ENCODE results near the gene FAR2.

The FAR2 gene

DNA sequence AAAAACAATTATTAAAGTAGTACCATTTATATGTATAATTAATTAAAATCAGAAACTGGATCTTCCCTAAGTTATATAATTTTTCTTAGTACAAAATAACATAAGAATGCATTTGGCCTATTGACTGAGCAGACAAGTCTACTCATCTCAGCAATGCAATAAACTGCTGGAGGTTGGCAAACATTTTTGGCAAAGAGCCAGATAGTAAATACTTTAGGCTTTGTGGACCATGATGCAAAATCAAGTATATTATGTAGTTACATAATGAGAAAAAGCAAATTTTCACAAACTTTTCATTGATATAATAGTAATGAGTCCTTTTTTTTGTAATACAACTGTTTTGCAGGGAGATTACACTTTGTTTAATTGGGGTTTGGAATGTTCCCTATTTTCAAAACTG, 201.0 kb downstream of the FAR2 start (continued):
- TF ChIP-seq, protein P1, sequence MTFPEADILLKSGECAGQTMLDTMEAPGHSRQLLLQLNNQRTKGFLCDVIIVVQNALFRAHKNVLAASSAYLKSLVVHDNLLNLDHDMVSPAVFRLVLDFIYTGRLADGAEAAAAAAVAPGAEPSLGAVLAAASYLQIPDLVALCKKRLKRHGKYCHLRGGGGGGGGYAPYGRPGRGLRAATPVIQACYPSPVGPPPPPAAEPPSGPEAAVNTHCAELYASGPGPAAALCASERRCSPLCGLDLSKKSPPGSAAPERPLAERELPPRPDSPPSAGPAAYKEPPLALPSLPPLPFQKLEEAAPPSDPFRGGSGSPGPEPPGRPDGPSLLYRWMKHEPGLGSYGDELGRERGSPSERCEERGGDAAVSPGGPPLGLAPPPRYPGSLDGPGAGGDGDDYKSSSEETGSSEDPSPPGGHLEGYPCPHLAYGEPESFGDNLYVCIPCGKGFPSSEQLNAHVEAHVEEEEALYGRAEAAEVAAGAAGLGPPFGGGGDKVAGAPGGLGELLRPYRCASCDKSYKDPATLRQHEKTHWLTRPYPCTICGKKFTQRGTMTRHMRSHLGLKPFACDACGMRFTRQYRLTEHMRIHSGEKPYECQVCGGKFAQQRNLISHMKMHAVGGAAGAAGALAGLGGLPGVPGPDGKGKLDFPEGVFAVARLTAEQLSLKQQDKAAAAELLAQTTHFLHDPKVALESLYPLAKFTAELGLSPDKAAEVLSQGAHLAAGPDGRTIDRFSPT (tag by site-specific recombination; IDR thresholded peaks at IDR 0.05): no peak
- TF ChIP-seq ZNF214 (tag by site-specific recombination; IDR thresholded peaks at IDR 0.05; ENCODE audit: borderline replicate concordance) (peak; percentile 43; the same call in 1 of the 2 replicates), ZNF677 (tag by site-specific recombination; IDR thresholded peaks at IDR 0.05) (no peak), YY2 (tag by site-specific recombination; IDR thresholded peaks at IDR 0.05) (no peak), ZNF830 (tag by site-specific recombination; IDR thresholded peaks at IDR 0.05; ENCODE audit: low read depth) (peak; percentile 73), ZBTB21 (tag by site-specific recombination; IDR thresholded peaks at IDR 0.05) (0 out of 2 replicates have a peak, but pooled peaks have one; percentile 15), ZNF221 (tag by site-specific recombination; IDR thresholded peaks at IDR 0.05; ENCODE audit: borderline replicate concordance) (0 out of 2 replicates have a peak, but pooled peaks have one; percentile 55), ZNF266 (tag by site-specific recombination; IDR thresholded peaks at IDR 0.05; ENCODE audit: low read depth) (no peak), ZNF10 (tag by site-specific recombination; IDR thresholded peaks at IDR 0.05) (no peak), ZNF157 (tag by site-specific recombination; IDR thresholded peaks at IDR 0.05) (no peak), ZNF416 (tag by site-specific recombination; IDR thresholded peaks at IDR 0.05) (no peak), SCRT1 (tag by site-specific recombination; IDR thresholded peaks at IDR 0.05; ENCODE audit: borderline replicate concordance) (no peak), ZSCAN30 (tag by site-specific recombination; IDR thresholded peaks at IDR 0.05) (0 out of 2 replicates have a peak, but pooled peaks have one; percentile 37), ZBTB20 (tag by site-specific recombination; IDR thresholded peaks at IDR 0.05) (no peak), ZNF132 (tag by site-specific recombination; IDR thresholded peaks at IDR 0.05; ENCODE audit: borderline replicate concordance) (0 out of 2 replicates have a peak, but pooled peaks have one; percentile 65), GLIS2 (tag by site-specific recombination; IDR thresholded peaks at IDR 0.05) (no peak), ZNF837 (tag by site-specific recombination; IDR thresholded peaks at IDR 0.05) (no peak), ZNF768 (tag by site-specific recombination; IDR thresholded peaks at IDR 0.05) (no peak)
- TF ChIP-seq, protein P2, sequence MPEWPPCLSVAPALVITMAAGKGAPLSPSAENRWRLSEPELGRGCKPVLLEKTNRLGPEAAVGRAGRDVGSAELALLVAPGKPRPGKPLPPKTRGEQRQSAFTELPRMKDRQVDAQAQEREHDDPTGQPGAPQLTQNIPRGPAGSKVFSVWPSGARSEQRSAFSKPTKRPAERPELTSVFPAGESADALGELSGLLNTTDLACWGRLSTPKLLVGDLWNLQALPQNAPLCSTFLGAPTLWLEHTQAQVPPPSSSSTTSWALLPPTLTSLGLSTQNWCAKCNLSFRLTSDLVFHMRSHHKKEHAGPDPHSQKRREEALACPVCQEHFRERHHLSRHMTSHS (tag by site-specific recombination; IDR thresholded peaks at IDR 0.05): no peak
- TF ChIP-seq, protein P3, sequence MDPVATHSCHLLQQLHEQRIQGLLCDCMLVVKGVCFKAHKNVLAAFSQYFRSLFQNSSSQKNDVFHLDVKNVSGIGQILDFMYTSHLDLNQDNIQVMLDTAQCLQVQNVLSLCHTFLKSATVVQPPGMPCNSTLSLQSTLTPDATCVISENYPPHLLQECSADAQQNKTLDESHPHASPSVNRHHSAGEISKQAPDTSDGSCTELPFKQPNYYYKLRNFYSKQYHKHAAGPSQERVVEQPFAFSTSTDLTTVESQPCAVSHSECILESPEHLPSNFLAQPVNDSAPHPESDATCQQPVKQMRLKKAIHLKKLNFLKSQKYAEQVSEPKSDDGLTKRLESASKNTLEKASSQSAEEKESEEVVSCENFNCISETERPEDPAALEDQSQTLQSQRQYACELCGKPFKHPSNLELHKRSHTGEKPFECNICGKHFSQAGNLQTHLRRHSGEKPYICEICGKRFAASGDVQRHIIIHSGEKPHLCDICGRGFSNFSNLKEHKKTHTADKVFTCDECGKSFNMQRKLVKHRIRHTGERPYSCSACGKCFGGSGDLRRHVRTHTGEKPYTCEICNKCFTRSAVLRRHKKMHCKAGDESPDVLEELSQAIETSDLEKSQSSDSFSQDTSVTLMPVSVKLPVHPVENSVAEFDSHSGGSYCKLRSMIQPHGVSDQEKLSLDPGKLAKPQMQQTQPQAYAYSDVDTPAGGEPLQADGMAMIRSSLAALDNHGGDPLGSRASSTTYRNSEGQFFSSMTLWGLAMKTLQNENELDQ (tag by site-specific recombination; IDR thresholded peaks at IDR 0.05; ENCODE audit: low read depth): no peak
- TF ChIP-seq, protein P4, sequence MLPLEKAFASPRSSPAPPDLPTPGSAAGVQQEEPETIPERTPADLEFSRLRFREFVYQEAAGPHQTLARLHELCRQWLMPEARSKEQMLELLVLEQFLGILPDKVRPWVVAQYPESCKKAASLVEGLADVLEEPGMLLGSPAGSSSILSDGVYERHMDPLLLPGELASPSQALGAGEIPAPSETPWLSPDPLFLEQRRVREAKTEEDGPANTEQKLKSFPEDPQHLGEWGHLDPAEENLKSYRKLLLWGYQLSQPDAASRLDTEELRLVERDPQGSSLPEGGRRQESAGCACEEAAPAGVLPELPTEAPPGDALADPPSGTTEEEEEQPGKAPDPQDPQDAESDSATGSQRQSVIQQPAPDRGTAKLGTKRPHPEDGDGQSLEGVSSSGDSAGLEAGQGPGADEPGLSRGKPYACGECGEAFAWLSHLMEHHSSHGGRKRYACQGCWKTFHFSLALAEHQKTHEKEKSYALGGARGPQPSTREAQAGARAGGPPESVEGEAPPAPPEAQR (tag by site-specific recombination; IDR thresholded peaks at IDR 0.05): no peak
- TF ChIP-seq, protein P5, sequence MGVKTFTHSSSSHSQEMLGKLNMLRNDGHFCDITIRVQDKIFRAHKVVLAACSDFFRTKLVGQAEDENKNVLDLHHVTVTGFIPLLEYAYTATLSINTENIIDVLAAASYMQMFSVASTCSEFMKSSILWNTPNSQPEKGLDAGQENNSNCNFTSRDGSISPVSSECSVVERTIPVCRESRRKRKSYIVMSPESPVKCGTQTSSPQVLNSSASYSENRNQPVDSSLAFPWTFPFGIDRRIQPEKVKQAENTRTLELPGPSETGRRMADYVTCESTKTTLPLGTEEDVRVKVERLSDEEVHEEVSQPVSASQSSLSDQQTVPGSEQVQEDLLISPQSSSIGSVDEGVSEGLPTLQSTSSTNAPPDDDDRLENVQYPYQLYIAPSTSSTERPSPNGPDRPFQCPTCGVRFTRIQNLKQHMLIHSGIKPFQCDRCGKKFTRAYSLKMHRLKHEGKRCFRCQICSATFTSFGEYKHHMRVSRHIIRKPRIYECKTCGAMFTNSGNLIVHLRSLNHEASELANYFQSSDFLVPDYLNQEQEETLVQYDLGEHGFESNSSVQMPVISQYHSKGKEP (tag by site-specific recombination; IDR thresholded peaks at IDR 0.05): peak; percentile 88
- TF ChIP-seq, protein P6, sequence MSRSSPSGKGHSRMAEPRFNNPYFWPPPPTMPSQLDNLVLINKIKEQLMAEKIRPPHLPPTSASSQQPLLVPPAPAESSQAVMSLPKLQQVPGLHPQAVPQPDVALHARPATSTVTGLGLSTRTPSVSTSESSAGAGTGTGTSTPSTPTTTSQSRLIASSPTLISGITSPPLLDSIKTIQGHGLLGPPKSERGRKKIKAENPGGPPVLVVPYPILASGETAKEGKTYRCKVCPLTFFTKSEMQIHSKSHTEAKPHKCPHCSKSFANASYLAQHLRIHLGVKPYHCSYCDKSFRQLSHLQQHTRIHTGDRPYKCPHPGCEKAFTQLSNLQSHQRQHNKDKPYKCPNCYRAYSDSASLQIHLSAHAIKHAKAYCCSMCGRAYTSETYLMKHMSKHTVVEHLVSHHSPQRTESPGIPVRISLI (tag by site-specific recombination; IDR thresholded peaks at IDR 0.05): no peak
- TF ChIP-seq, protein P7, sequence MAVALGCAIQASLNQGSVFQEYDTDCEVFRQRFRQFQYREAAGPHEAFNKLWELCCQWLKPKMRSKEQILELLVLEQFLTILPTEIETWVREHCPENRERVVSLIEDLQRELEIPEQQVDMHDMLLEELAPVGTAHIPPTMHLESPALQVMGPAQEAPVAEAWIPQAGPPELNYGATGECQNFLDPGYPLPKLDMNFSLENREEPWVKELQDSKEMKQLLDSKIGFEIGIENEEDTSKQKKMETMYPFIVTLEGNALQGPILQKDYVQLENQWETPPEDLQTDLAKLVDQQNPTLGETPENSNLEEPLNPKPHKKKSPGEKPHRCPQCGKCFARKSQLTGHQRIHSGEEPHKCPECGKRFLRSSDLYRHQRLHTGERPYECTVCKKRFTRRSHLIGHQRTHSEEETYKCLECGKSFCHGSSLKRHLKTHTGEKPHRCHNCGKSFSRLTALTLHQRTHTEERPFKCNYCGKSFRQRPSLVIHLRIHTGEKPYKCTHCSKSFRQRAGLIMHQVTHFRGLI (tag by site-specific recombination; IDR thresholded peaks at IDR 0.05): no peak
- TF ChIP-seq, protein P8, sequence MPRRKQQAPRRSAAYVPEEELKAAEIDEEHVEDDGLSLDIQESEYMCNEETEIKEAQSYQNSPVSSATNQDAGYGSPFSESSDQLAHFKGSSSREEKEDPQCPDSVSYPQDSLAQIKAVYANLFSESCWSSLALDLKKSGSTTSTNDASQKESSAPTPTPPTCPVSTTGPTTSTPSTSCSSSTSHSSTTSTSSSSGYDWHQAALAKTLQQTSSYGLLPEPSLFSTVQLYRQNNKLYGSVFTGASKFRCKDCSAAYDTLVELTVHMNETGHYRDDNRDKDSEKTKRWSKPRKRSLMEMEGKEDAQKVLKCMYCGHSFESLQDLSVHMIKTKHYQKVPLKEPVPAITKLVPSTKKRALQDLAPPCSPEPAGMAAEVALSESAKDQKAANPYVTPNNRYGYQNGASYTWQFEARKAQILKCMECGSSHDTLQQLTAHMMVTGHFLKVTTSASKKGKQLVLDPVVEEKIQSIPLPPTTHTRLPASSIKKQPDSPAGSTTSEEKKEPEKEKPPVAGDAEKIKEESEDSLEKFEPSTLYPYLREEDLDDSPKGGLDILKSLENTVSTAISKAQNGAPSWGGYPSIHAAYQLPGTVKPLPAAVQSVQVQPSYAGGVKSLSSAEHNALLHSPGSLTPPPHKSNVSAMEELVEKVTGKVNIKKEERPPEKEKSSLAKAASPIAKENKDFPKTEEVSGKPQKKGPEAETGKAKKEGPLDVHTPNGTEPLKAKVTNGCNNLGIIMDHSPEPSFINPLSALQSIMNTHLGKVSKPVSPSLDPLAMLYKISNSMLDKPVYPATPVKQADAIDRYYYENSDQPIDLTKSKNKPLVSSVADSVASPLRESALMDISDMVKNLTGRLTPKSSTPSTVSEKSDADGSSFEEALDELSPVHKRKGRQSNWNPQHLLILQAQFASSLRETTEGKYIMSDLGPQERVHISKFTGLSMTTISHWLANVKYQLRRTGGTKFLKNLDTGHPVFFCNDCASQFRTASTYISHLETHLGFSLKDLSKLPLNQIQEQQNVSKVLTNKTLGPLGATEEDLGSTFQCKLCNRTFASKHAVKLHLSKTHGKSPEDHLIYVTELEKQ (tag by site-specific recombination; IDR thresholded peaks at IDR 0.05; ENCODE audit: borderline replicate concordance): no peak
